HL-60 (cell line): ENCODE measurements around the gene NAGA.

Experiments used
- DNase-seq, 2 experiments: peaks; one replicate each; pipeline ENCODE4 v3.0.0-alpha.2; 2010 to 2020; ENCODE audit warnings: low read depth in 1 of 2, low spot score in 1 of 2
- H3K27ac ChIP-seq: fragments of 250-450 bp; sonication (Bioruptor Pico); replicated peaks from 2 replicates; pipeline ENCODE4 v1.5.1; 2020; ENCODE audit warnings: mild to moderate bottlenecking, moderate library complexity
- H3K27me3 ChIP-seq: fragments of 250-450 bp; sonication (Bioruptor Pico); 2 replicates; pipeline ENCODE4 v1.5.1; 2021; ENCODE audit warnings: mild to moderate bottlenecking, moderate library complexity; ENCODE audit not compliant: insufficient read depth, poor library complexity, severe bottlenecking
- H3K4me3 ChIP-seq: replicated peaks from 2 replicates; pipeline ENCODE4 v1.5.1; 2011; ENCODE audit warnings: mild to moderate bottlenecking, control low read depth, low read length; ENCODE audit not compliant: insufficient read depth
- CTCF ChIP-seq: IDR thresholded peaks from one replicate; pipeline ENCODE4 v1.5.1; 2011; ENCODE audit warnings: low read length, control low read depth, inconsistent platforms; ENCODE audit not compliant: insufficient read depth
- GABPA ChIP-seq: IDR thresholded peaks from 2 replicates; pipeline ENCODE4 v1.6.1; 2012; ENCODE audit warnings: low read depth
- POLR2AphosphoS5 ChIP-seq: IDR thresholded peaks from 2 replicates; pipeline ENCODE4 v1.6.1; 2012; ENCODE audit warnings: low read depth
- REST ChIP-seq: IDR thresholded peaks from 2 replicates; pipeline ENCODE4 v1.6.1; 2012; ENCODE audit warnings: low read depth; ENCODE audit not compliant: insufficient replicate concordance
- SPI1 ChIP-seq: IDR thresholded peaks from 2 replicates; pipeline ENCODE4 v1.6.1; 2012; ENCODE audit warnings: low read depth, mild to moderate bottlenecking, borderline replicate concordance

NAGA gene

GRCh38 chr22:42026705-42027104 is 43.9 kb downstream of the NAGA start:
- TF ChIP-seq POLR2AphosphoS5, result no peak
- TF ChIP-seq REST, result no peak
- TF ChIP-seq SPI1, result no peak
- TF ChIP-seq GABPA, result no peak
- no peak for TF ChIP-seq CTCF
- no peak for DNase-seq
- H3K27me3 ChIP-seq, result no peaks in the 10 kb centered on the region
- no peak overlapping the region for H3K4me3 ChIP-seq
- no peak overlapping the region for H3K27ac ChIP-seq

GRCh38 chr22:42025421-42025820 is 45.2 kb downstream of the NAGA start:
- DNase-seq, result no peak
- no peak overlapping the region for H3K4me3 ChIP-seq

More at GRCh38 chr22:42025421-42025820, 45.2 kb downstream of the NAGA start:
- Histone ChIP-seq H3K27ac (no peak overlapping the region), H3K27me3 (no peaks in the 10 kb centered on the region)
- TF ChIP-seq SPI1 (no peak), GABPA (no peak), REST (no peak), CTCF (no peak), POLR2AphosphoS5 (no peak)
